OCI-LY7 (cell line): ENCODE data around the gene NFKBIE. TPM values are rescaled to one million over a fixed set of nuclear protein-coding genes. Genes with fewer than 3 reads are reported as not detected.

Source experiments
- BruUV-seq: library from RNA; stranded (reverse); fragments of 400-500 nt; replicated peaks from 2 replicates; lab custom pipeline; 2021; lab: Mats Ljungman, UMichigan
- CTCF ChIA-PET: fragments of 300-600 bp; sonication (Branson Sonifier 250); formaldehyde crosslinking; loops from one replicate; lab custom pipeline; 2022; ENCODE audit warnings: antibody characterized with exemption; ENCODE audit not compliant: unreplicated experiment; lab: Charles Lee
- POLR2A ChIA-PET: fragments of 300-600 bp; sonication (Branson Sonifier 250); formaldehyde crosslinking; loops from one replicate; lab custom pipeline; 2022; ENCODE audit warnings: antibody characterized with exemption; lab: Charles Lee
- DNase-seq: peaks from one replicate; pipeline ENCODE4 v3.0.0-alpha.2; 2015; ENCODE audit warnings: low spot score
- H2AFZ ChIP-seq: fragments of 200-600 bp; sonication (generic), shearing (Covaris generic); 2 replicates; pipeline ENCODE4 v1.6.1; 2014; ENCODE audit warnings: mild to moderate bottlenecking, antibody characterized with exemption, low read length, moderate library complexity
- H3K27ac ChIP-seq: fragments of 200-600 bp; sonication (generic); 2 replicates; pipeline ENCODE4 v1.5.1; 2014; ENCODE audit warnings: mixed run types, low read depth, mild to moderate bottlenecking, moderate library complexity, low read length, inconsistent platforms; ENCODE audit not compliant: poor library complexity, severe bottlenecking
- H3K36me3 ChIP-seq: fragments of 200-600 bp; sonication (generic); 2 replicates; pipeline ENCODE4 v1.6.1; 2014; ENCODE audit warnings: mild to moderate bottlenecking, antibody characterized with exemption, low read length, moderate library complexity, mixed read lengths; ENCODE audit not compliant: insufficient read depth
- H3K4me1 ChIP-seq: fragments of 200-600 bp; sonication (generic); 2 replicates; pipeline ENCODE4 v1.5.1; 2014; ENCODE audit warnings: mild to moderate bottlenecking, low read length; ENCODE audit not compliant: insufficient read depth, poor library complexity, severe bottlenecking
- H3K4me2 ChIP-seq: fragments of 200-600 bp; sonication (generic); 2 replicates; pipeline ENCODE4 v1.6.1; 2014; ENCODE audit warnings: mild to moderate bottlenecking, low read length
- H3K4me3 ChIP-seq: fragments of 200-600 bp; sonication (generic); 2 replicates; pipeline ENCODE4 v1.5.1; 2014; ENCODE audit warnings: mild to moderate bottlenecking, low read depth, low read length; ENCODE audit not compliant: poor library complexity, severe bottlenecking
- H3K79me2 ChIP-seq: fragments of 200-600 bp; sonication (generic); 2 replicates; pipeline ENCODE4 v1.6.1; 2016; ENCODE audit warnings: low read depth, mild to moderate bottlenecking, low read length, moderate library complexity, mixed read lengths; ENCODE audit not compliant: insufficient read depth
- H3K9me2 ChIP-seq: fragments of 200-600 bp; sonication (generic); 2 replicates; pipeline ENCODE4 v1.6.1; 2016; ENCODE audit warnings: mild to moderate bottlenecking, low read length, mixed read lengths; ENCODE audit not compliant: insufficient read depth
- H3K9me3 ChIP-seq: fragments of 200-600 bp; sonication (generic); 2 replicates; pipeline ENCODE4 v1.6.1; 2014; ENCODE audit warnings: mild to moderate bottlenecking, mixed run types, low read length, mixed read lengths
- H4K20me1 ChIP-seq: fragments of 200-600 bp; sonication (generic); 2 replicates; pipeline ENCODE4 v1.6.1; 2014; ENCODE audit warnings: mild to moderate bottlenecking, antibody characterized with exemption, low read length, moderate library complexity, mixed read lengths; ENCODE audit not compliant: insufficient read depth
- EZH2phosphoT487 ChIP-seq: fragments of 200-600 bp; sonication (generic); IDR thresholded peaks from 2 replicates; pipeline ENCODE4 v1.6.1; 2018; ENCODE audit warnings: low read depth, borderline replicate concordance, mild to moderate bottlenecking, mixed run types, antibody characterized with exemption, low read length, moderate library complexity, mixed read lengths
- intact Hi-C: fragments of 100-400 bp; cut with micrococcal nuclease; formaldehyde crosslinking; loops from one replicate; pipeline ENCODE4 v1.10.0; 2022; ENCODE audit not compliant: unreplicated experiment
- total RNA-seq, 2 experiments: library from RNA; depleted of rRNA in 1 of 2; stranded (reverse); fragments of >200 nt in 1 of 2; shearing (Covaris generic) in 1 of 2; gene quantifications; 2 replicates each; pipeline ENCODE4 v1.2.3, GENCODE V29; 2014 to 2022
- TF ChIP-seq, protein P1 (sequence below): fragments of 200-600 bp; sonication (generic); conservative IDR thresholded peaks from 2 replicates; pipeline ENCODE4 v1.5.1; 2014; ENCODE audit warnings: mild to moderate bottlenecking, antibody characterized with exemption, low read length, moderate library complexity, mixed read lengths

NFKBIE gene
- total RNA-seq, 2 experiments from 2014 or later = 24.8 to 43.1 TPM

DNA sequence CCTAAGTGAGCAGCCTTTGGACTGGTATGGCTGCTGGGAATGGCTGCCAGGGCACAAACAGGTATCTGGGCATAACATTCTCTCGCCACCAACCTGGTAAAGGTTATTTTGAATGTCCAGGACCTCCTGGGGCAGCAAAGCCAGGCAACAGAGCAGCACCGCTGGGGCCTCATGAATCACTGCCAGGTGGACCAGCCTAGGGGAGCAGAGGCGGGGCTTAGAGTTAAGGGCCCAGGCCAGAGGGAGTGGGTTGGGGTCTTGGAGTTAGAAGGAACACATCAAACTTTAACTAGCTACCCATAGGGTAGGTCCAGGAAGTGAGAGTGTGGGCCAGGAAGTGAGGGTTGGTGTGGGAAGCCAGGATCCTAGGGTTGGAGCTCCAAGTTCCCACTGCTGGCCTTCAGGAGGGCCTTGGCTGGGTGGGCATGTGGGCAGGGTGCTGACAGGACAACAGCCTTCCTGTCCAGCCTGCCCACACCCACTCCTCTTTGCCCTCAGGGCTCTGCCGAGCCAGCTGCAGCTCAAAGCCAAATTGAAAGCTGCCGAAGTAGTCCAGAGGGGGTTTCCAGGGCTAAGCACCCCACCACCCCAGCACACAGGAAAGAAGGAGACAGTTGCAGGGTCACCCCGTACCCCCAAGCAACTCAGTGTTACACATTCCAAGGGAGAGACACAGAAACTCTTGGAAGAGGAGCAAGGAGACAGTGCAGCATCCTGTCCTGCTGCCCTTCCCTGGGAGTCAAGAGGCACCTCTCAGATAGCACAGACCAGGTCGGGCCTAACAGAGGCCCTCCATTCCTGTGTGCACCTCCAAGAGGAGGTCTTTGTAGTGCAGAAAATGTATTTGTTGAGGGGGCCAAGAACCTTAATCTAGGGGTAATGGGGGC lies 2.6 kb downstream of the NFKBIE start:
- Histone ChIP-seq H3K4me1 (peaks cover 60% of the 10 kb centered on the region), H3K4me3 (peak overlapping the region; percentile 86), H3K27ac (peak overlapping the region; percentile 85), H3K9me2 (no peaks in the 10 kb centered on the region), H3K36me3 (peaks cover 55% of the 10 kb centered on the region), H3K79me2 (peaks cover 41% of the 10 kb centered on the region), H2AFZ (no peak overlapping the region), H3K4me2 (peak overlapping the region; percentile 96), H3K9me3 (no peaks in the 10 kb centered on the region), H4K20me1 (no peaks in the 10 kb centered on the region)
- no peak for DNase-seq
- TF ChIP-seq, protein P1, sequence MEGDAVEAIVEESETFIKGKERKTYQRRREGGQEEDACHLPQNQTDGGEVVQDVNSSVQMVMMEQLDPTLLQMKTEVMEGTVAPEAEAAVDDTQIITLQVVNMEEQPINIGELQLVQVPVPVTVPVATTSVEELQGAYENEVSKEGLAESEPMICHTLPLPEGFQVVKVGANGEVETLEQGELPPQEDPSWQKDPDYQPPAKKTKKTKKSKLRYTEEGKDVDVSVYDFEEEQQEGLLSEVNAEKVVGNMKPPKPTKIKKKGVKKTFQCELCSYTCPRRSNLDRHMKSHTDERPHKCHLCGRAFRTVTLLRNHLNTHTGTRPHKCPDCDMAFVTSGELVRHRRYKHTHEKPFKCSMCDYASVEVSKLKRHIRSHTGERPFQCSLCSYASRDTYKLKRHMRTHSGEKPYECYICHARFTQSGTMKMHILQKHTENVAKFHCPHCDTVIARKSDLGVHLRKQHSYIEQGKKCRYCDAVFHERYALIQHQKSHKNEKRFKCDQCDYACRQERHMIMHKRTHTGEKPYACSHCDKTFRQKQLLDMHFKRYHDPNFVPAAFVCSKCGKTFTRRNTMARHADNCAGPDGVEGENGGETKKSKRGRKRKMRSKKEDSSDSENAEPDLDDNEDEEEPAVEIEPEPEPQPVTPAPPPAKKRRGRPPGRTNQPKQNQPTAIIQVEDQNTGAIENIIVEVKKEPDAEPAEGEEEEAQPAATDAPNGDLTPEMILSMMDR = no peak
- TF ChIP-seq EZH2phosphoT487 = no peak
- ChIA-PET CTCF (interaction anchor here (0.6 to 1.5 kb wide), 3 partner anchors 16 to 38 kb away, joined by 3 to 4 read pairs (median 3); partner anchors contain the start of gene HSP90AB1), POLR2A (interaction anchor here (0.6 to 4.3 kb wide), 4 partner anchors 15 to 758 kb away, joined by 3 to 22 read pairs (median 4); partner anchors contain the start of gene HSP90AB1)
- no TSS peak for BruUV-seq
- intact Hi-C loops = no loop called here

DNA sequence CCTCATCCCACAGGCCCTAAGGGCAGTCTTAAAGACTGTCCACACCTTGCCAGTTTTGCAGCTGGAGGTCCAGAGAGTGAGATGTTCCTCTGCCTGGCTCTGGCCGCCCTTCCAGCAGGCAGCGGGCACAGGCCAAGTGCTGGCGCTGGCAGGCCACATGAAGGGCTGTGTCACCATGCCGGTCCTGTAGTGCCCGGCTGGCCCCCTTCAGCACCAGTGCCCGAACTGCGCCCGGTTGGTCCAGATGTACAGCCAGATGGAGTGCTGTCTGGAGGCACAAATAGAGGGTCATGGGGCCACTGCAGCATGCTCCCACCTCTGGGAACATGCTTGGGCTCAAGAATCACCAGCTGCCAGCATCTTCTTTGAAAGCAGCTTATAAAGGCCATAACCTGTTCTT lies 3.8 kb downstream of the NFKBIE start:
- DNase-seq = no peak
- ChIA-PET POLR2A (interaction anchor here (0.6 to 4.3 kb wide), 5 partner anchors 14 to 764 kb away, joined by 3 to 22 read pairs (median 3); partner anchors contain the start of gene HSP90AB1), CTCF (interaction anchor here (1.5 kb wide), 1 partner anchor 37 kb away, joined by 4 read pairs; no protein-coding TSS in a partner anchor)
- no peaks in the 10 kb centered on the region for H4K20me1 ChIP-seq
- H3K79me2 ChIP-seq = peaks cover 41% of the 10 kb centered on the region
- H2AFZ ChIP-seq = no peak overlapping the region
- H3K4me2 ChIP-seq = peak overlapping the region; percentile 96
- no peaks in the 10 kb centered on the region for H3K9me2 ChIP-seq
- H3K9me3 ChIP-seq = no peaks in the 10 kb centered on the region
- H3K27ac ChIP-seq = peak overlapping the region; percentile 85
- H3K36me3 ChIP-seq = peaks cover 57% of the 10 kb centered on the region
- no peak overlapping the region for H3K4me3 ChIP-seq
- H3K4me1 ChIP-seq = peaks cover 62% of the 10 kb centered on the region
- no TSS peak for BruUV-seq
- TF ChIP-seq, protein P1 = no peak
- no peak for TF ChIP-seq EZH2phosphoT487
- intact Hi-C loops = no loop called here
